Measurements from ENCODE around the gene CHCHD10.

CHCHD10 gene

DNA sequence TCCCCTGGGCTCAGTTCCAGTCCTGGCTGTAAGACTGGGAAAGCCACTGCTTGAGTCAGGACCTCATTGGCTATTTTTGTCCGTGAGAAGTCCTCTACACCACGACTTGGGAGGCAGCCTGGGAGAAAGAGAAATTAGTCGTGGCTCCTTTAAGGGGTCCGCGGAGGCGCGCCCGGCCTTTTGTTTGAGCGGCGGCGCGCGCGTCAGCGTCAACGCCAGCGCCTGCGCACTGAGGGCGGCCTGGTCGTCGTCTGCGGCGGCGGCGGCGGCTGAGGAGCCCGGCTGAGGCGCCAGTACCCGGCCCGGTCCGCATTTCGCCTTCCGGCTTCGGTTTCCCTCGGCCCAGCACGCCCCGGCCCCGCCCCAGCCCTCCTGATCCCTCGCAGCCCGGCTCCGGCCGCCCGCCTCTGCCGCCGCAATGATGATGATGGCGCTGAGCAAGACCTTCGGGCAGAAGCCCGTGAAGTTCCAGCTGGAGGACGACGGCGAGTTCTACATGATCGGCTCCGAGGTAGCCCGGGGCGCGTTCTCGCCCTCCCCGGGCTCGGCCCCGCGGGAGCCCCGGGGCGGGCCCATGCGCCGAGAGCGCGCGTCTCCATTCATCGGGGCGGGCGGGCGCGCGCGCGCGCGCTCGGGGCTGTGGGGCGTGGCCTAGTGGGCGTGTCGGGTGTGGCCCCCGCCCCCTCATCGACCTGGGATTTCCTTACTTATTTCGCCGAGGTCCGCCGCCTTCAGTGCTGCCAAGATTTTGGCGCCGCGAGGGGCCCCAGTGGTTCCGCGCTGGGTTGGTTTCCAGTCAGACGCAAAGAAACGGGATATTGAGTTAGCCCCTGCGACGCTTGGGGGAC, 19.2 kb upstream of the CHCHD10 start, which contains the start of gene SMARCB1:
Gene SMARCB1 (plus strand): TSS at position 215 of the 848 bp plus-strand sequence. CDS start 204 bp downstream, at position 419.
- peak; percentile 35 for DNase-seq

DNA sequence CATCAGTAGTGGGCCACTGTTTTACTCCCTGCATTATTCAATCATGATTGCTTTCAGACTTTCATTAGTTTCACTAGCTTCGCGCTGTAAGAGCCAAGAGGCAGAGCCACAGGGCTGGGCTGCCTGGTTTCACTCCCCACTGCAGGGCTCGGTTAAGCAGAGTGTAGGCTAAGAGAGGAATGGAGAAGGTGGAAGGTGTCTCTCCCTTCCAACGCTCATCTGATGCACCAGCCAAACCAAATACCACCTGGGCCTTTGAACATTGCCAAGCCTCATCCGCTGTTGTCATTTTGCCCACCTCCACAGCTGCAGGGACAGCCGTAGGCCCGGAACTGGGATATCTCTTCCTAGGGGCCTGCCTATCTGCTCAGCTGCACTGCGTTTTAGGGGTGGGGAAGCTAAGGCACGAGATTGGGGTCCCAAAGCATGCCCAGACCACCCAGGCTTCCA, 18.5 kb upstream of the CHCHD10 start:
- DNase-seq = no peak

DNA sequence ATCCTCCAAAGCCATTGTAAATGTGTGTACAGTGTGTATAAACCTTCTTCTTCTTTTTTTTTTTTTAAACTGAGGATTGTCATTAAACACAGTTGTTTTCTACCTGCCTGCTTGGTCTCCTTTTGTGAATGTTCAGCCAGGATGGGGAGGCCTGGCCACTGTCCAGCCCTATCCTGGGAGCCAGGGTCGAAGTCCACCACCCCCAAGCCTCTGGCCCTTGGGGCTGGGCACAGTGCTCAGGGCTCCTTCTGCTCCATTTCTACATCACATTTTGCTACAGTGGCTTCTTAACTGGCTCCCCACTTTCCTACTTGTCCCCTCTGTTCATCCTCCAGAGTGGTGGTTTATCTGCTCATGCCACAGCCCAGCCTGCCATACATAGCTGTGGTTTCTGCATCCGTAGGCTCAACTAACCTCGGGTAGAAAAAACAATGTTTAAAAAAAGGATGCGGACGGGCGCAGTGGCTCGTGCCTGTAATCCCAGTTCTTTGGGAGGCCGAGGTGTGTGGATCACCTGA, 16.5 kb upstream of the CHCHD10 start:
- DNase-seq = no peak

DNA sequence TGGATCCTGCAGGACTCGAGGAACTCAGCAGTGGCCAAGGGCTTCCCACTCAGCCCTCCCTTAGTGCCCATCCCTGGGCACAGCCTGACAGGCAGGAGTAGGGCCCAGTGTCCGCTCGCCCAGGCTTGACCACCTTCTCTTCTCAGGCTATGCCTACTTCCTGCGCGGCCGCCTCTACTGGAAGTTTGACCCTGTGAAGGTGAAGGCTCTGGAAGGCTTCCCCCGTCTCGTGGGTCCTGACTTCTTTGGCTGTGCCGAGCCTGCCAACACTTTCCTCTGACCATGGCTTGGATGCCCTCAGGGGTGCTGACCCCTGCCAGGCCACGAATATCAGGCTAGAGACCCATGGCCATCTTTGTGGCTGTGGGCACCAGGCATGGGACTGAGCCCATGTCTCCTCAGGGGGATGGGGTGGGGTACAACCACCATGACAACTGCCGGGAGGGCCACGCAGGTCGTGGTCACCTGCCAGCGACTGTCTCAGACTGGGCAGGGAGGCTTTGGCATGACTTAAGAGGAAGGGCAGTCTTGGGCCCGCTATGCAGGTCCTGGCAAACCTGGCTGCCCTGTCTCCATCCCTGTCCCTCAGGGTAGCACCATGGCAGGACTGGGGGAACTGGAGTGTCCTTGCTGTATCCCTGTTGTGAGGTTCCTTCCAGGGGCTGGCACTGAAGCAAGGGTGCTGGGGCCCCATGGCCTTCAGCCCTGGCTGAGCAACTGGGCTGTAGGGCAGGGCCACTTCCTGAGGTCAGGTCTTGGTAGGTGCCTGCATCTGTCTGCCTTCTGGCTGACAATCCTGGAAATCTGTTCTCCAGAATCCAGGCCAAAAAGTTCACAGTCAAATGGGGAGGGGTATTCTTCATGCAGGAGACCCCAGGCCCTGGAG, 15.7 kb upstream of the CHCHD10 start:
- DNase-seq = no peak

DNA sequence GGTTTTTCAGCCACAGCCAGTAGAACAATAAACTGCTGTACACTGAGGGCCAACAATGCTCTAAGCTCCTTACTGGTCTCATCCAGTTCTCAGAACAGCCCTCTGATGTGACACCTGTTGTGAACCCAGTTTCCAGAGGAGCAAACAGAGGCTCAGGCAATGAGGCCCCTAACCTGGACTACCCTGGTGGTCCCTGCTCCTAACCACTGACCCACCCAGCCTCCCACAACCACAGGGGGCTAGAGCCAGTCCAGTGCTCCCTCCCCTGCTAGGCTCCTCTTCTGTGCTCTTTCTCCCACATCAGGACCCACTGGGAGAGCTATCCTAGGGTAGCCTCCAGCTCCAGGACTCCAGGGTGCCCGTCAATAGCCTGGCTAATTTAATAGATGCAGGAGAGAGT, 14.9 kb upstream of the CHCHD10 start:
- DNase-seq = no peak

DNA sequence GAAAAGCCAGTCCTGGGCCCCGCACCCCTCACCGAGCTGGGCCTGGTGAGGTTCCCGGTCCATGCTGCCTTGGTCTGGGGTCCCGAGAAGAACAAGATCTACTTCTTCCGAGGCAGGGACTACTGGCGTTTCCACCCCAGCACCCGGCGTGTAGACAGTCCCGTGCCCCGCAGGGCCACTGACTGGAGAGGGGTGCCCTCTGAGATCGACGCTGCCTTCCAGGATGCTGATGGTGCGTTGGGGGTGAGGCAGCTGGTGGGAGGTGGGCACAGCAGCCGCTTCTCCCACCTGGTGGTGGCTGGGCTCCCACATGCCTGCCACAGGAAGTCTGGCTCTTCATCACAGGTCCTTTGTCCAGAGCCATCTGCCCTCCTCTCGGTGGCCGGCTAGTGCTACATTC, 14.5 kb upstream of the CHCHD10 start:
- DNase-seq = no peak

DNA sequence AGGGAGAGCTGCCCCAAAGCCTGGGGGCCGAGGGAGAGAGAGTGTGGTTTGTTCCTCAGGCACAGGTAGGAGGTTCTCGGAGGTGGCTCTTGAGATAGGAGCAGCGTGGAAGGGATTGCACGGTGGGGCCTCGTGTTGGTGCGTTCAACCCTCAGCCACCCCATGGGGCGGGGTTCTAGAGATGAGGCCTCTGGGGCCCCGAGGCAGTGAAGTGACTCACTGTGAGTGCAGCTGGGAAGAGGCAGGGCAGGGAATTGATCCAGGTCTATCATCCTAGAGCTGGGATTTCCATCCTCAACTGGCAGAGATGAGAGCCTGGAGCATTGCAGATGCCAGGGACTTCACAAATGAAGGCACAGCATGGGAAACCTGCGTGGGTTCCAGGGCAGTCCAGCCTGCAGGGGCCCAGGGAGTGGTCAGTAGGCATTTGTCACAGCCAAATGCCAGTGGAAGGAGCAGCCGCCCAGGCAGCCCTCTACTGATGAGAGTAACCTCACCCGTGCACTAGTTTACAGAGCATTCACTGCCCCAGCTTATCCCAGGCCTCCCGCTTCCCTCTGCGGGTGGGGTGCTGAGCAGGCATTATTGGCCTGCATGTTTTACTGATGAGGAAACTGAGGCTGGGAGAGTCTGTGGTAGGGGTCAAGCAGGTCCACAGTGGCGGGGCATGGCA, 13.9 kb upstream of the CHCHD10 start:
- no peak for DNase-seq

DNA sequence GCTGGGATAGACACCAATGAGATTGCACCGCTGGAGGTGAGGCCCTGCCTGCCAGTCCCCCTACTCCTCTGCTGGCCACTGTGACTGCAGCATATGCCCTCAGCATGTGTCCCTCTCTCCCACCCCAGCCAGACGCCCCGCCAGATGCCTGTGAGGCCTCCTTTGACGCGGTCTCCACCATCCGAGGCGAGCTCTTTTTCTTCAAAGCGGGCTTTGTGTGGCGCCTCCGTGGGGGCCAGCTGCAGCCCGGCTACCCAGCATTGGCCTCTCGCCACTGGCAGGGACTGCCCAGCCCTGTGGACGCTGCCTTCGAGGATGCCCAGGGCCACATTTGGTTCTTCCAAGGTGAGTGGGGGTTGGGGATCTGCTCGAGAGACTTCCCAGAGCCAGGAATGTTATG, 13.3 kb upstream of the CHCHD10 start:
- no peak for DNase-seq

DNA sequence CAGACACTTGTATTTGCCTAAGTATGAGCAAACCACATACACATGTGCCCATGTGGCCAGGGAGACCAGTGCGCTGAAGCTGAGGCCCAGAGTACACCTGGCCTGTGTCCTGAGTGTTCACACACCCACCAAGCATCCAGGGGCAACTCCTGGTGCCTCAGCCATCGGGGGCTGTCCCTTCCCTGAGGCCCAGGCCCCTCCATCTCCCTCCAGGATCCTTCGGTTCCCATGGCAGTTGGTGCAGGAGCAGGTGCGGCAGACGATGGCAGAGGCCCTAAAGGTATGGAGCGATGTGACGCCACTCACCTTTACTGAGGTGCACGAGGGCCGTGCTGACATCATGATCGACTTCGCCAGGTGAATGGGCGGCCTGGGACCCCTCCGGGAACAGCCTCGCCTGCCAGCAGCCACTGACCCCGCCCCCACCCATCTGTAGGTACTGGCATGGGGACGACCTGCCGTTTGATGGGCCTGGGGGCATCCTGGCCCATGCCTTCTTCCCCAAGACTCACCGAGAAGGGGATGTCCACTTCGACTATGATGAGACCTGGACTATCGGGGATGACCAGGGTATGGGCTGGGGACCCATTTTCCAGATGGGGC, 12.5 kb upstream of the CHCHD10 start:
- no peak for DNase-seq

DNA sequence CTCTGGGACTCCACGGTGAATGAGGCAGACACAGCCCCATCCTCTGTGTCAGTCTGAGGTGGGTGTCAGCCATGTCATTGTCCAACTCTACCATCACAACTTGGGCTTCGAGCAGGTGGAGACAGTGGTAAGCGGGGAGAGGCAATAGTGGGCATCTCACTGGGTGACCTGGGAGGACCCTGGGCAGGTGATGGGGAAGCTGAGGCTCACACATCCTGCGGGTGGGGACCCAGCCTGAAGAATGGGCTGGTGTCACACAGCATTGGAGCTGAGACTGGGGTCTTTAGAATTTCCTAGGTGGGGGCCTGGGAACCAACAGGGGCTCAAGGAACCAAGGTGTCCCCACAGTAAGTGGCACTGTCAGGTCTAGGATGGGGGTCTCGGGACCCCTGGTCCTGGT, 12.0 kb upstream of the CHCHD10 start:
- no peak for DNase-seq

DNA sequence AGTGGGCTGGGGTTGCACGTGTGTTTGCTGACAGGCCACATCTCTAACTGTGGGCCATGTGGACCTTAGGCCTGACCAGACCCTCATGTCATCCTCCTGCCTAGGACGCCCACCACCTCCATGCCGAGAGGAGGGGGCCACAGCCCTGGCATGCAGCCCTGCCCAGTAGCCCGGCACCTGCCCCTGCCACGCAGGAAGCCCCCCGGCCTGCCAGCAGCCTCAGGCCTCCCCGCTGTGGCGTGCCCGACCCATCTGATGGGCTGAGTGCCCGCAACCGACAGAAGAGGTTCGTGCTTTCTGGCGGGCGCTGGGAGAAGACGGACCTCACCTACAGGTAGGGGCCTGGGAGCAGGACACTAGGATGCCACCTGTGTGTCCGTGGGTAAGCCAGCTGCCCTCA, 11.3 kb upstream of the CHCHD10 start:
- DNase-seq = no peak

DNA sequence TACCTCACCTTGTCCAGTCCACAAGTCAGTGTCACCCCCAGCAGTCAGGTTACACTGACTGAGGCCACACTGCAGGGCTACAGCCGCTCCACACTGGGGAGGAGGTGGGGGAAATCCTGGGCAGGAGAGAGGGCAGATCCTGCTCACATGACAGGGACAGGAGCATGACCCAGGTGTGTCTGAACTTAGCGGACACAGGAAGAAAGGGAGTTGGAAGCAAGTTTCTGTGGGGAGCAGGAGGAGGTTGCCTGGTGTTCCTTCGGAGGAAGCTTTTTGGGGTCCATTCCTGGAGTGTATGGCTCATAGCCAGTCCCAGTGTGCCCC, 10.8 kb upstream of the CHCHD10 start:
- no peak for DNase-seq

DNA sequence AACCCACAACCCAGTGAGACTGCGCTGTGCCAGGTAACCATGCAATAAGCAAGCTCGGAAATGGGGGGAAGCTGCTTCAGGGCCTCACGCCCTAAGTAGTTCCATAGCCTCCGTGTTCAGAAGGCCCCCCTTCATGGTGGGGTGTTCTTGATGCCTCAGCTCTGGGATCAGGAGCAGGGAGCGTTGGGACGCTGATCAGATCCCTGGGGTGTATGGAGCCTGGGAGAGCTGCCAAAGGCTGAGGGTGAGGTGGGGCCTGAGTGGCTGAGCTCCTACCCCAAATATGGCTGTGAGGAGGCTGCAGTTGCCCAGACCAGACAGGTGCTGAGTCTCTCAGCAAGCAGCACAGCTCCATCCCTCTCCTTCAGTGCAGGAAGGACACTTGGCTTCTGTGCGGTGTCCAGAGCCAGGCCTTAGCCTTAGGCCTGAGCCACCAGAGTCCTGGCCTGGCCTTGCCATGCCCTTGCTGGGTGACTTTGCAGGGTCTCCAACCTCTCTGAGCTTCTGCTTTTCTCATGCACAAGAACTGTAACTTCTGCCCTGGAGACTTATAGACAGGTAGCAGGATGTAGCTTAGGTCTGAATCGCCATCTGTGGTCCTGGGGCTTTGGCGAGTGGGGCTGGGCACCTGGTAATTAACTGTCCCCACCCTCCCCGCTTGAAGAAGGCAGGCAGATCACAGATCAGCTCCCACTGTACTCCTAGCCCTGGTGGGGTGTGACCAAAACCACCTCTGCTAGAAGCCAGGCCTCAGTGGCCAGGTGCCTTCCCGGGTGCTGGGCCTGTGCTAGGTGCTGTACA, 10.2 kb upstream of the CHCHD10 start:
- no peak for DNase-seq

DNA sequence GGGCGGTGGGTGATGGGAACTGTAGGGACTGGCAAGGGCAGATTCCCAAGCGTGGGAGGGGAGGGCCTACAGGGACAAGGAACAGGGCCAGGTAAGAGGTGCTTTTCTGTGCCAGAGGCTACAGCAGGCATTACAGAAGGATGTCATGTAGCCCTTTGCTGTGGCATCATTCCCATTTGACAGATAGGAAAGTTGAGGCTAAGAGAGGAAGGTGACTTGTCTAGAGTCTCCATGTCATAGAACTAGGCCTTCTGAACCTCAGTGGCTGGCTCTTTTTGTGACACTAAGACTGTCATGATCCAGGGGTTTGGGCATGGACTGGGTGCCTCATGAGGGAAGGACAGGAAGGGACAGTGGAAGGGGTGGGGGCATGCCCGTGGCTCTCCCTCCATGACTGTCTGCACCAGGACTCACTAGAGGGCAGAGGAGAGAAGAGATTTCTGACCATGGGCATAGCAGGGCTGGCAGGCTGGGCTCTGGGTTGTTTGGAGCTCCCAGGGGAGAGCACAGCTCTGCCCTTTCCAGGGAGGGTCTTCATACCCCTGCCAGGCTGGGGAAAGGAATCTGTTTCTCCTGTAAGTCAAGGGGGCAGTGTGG, 8.1 kb upstream of the CHCHD10 start:
- DNase-seq = no peak

DNA sequence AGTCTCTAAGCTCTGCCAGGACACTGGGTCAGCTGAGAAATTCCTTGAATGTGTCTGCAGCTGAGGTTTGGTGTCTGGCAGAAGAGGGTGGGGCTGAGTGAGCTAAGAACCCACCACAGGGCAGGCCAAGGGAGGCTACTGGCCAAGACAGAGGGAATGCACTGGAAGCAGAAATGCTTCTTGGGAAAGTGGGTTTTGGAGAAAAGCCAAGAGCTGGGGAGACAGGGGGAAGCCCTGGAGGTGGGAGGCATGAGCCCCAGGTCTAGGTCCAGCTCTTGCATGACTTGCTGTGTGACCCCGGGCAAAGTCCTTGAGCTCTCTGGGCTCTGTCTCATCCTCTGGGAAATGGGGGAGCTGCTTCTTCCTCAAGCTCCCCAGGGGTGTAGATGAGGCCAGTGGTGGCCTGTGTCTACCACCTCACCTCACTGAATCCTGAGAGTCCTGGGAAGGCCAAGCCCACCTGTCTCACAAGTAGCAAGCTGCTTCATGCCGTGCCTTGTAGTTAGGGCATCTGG, 7.2 kb upstream of the CHCHD10 start:
- no peak for DNase-seq

DNA sequence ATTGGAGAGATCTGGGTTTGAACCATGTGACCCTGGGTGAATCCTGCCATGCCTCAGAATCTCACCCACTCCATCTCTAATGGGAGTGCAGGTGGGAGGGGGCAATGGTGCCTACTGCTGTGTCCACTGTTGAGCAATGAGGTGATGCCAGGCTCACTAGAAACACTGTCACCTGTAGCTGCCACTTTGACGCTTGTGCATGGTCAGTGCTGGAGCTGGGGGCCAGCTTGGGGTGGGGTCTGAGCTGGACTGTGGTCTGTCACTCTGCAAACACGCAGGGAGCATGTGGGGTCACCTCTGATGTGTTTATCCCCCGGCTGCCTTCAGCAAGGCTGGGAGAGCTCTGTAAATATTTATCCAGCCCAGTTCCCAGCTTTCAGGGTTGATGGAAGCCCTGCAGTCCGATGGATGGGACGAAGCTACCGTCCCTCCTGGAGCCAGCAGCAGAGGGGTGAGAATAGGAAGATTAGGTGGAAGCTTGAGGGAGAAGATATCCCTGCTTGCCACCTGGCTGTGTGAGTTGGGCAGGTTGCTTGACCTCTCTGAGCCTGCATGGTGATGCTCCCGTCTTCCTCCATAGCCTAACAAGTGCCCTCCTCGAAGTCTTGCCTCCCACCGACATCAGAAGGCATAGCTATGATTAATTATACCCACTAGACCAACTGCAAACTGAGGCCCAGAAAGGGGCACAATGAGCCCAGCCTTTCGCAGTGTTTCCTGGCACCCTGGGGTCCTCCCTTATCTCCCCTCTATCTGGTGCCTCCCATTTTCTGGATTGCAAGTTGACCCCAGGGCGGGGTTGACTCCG, 6.5 kb upstream of the CHCHD10 start:
- no peak for DNase-seq

DNA sequence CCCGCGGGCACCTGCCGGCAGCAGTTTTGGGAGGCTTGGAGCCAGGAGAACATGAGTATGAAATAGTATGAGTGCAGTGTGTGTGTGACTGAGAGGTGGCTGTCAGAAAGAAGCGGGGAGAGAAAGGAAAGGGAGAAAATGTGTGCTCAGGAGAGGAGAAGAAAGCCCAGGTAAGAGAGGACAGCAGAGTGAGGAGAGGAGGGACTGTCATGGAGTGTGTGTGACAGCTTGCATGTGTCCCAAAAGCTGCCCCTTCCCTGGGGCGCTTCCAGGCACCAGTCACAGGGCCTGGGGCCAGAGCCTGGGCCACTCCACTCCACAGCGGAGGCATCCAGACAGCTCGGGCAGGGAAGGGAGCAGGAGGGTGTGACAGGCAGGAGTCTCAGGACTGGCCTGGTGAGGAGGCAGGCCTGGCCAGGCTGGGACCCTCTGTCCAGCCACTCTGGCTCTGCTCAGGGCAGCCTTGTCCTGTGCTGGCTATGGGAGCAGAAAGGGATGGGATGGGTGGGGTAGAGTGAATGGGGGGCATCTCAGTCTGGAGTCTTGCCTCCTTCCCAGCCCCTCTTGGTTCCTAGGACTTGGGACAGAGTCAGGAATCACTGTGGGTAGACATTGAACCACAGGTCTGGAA, 5.8 kb upstream of the CHCHD10 start:
- DNase-seq = no peak

DNA sequence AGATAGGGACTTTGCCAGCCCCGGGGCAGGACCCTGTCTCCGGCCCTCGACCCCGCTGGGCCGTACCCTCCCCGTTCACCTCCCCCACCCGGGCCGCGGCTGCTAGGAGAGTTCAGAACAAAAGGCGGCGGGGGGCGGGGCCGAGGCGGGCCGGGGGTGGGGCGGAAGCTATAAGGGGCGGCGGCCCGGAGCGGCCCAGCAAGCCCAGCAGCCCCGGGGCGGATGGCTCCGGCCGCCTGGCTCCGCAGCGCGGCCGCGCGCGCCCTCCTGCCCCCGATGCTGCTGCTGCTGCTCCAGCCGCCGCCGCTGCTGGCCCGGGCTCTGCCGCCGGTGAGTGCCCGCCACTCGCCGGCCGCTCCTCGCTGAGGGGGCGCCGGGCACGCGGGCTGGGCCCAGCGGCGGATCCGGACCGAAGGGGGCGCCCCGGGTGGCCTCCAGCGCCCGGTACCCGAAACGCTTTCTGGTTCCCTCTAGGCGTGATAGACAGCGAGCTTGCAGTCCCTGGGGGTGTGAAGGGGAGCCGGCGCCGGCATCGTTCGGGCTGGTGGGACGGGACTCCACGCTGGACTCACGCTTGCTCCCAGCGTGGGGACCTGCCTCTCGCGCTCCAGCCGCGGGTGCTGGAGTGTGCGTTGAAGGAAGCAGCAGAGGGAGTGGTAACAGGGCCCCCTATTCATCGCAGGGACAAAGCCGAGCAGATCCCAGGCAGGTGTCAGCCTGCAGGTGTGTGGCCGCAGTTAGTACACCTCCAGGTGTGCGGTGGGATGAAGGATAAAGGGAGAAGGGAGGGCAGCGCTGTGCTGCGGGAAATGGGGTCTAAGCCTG, 5.1 kb upstream of the CHCHD10 start, which contains the start of gene MMP11:
Gene MMP11 (plus strand): TSS at position 201 of the 825 bp plus-strand sequence. CDS start 22 bp downstream, at position 223.
- no peak for DNase-seq

DNA sequence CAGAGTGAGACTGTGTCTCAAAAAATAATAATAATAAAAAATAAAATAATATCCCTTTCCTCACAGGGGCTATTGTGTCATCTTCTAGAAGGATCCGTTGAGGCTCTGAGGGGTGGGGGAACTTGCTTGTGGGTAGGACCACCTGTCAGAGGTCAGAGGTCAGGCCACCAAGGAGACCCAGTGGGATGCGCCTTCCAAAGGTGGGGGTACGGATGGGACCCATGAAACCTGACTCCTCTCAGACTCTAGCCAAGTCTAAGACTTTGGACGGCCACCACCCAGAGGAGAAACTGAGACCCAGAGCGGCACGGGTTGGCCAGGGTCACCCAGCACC, 4.5 kb upstream of the CHCHD10 start:
- DNase-seq = no peak

Data from NCI-H524 treated with DMSO at 0.1 percent for 48 hours (cell line).